Testis (tissue), 3 donors: ENCODE measurements around the gene HRAS. TPM values are rescaled to one million over a fixed set of nuclear protein-coding genes. Genes with fewer than 3 reads are reported as not detected.
"Not testable (repeated sequence)": the region's sequence is repeated elsewhere in the genome, so short reads cannot be mapped to it uniquely, and the experiment has no call there.

Experiments
- DNase-seq: peaks from one replicate; pipeline ENCODE4 v3.0.0-alpha.2; 2019
- H3K27ac ChIP-seq, 2 donors: fragments of 200-600 bp; sonication (generic); one replicate each; pipeline ENCODE4 v1.5.1; 2019
- H3K27me3 ChIP-seq: fragments of 200-600 bp; sonication (generic); one replicate; pipeline ENCODE4 v1.5.1; 2019
- H3K36me3 ChIP-seq: fragments of 200-600 bp; sonication (generic); one replicate; pipeline ENCODE4 v1.5.1; 2017; ENCODE audit warnings: low read depth; ENCODE audit errors: missing control alignments
- H3K4me1 ChIP-seq: fragments of 200-600 bp; sonication (generic); one replicate; pipeline ENCODE4 v1.5.1; 2019
- H3K4me3 ChIP-seq, 2 donors: fragments of 200-600 bp; sonication (generic); one replicate each; pipeline ENCODE4 v1.5.1; 2017 to 2019
- H3K9me3 ChIP-seq: fragments of 200-600 bp; sonication (generic); one replicate; pipeline ENCODE4 v1.5.1; 2017
- CTCF ChIP-seq, 3 experiments: fragments of 450-650 bp in 2 of 3; fragments of 200-600 bp in 1 of 3; sonication (generic) in 1 of 3; IDR thresholded peaks; one replicate each; pipeline ENCODE4 v1.5.1; 2016 to 2019; ENCODE audit warnings: antibody characterized with exemption in 3 of 3, mild to moderate bottlenecking in 2 of 3, moderate library complexity in 1 of 3
- POLR2A ChIP-seq: fragments of 450-650 bp; IDR thresholded peaks from one replicate; pipeline ENCODE4 v1.6.1; 2017; ENCODE audit warnings: antibody characterized with exemption, mild to moderate bottlenecking, moderate library complexity
- WGBS, 2 donors: methylation state at CpG; one replicate each; pipeline ENCODE4 v1.1.5; 2018; 5-methylcytosine and 5-hydroxymethylcytosine counted together
- intact Hi-C: fragments of 100-400 bp; cut with DNase I; formaldehyde crosslinking; loops from one replicate; pipeline ENCODE4 v1.15.1; 2023; ENCODE audit warnings: low total_unique reads
- polyA plus RNA-seq: library from polyadenylated mRNA; stranded (reverse); fragments of 350-450 nt; fragmentation: Illumina TruSeq; extraction: RNeasy Lipid Tissue Mini Kit (QIAGEN cat#74804); gene quantifications from one replicate; pipeline ENCODE4 v1.2.3, GENCODE V29; 2014; ENCODE audit warnings: low read depth, low replicate concordance; ENCODE audit not compliant: insufficient read depth
- total RNA-seq, 2 donors: library from RNA; depleted of rRNA; stranded (reverse); fragments of >200 nt; gene quantifications; one replicate each; pipeline ENCODE4 v1.2.3, GENCODE V29; 2016

The HRAS gene
- total and polyA plus RNA-seq, 3 donors from 2014 or later = 31.4 to 49.7 (median 35.1) TPM

- peaks cover 51% of the 10 kb centered on the region for H3K4me1 ChIP-seq
- TF ChIP-seq POLR2A = no peak
- TF ChIP-seq CTCF (IDR thresholded peaks at IDR 0.05) = peak in 1 of 3 experiments; percentile 11
Observed at GRCh38 chr11:575996-576768, 40.8 kb upstream of the HRAS start, which contains the start of gene PHRF1. Gene PHRF1 (plus strand): TSS chr11:576470. CDS start chr11:581513, 5,043 bp downstream.

GRCh38 chr11:575313-575995 is 40.1 kb upstream of the HRAS start:
- intact Hi-C loops = no loop called here
- H3K4me1 ChIP-seq = peaks cover 51% of the 10 kb centered on the region
- peak overlapping the region; percentile 72 to 83 for H3K4me3 ChIP-seq
- H3K27ac ChIP-seq = peak overlapping the region; percentile 75 to 82
- no peaks in the 10 kb centered on the region for H3K36me3 ChIP-seq
- DNase-seq = no peak
- WGBS, 2 donors = 0 to 2% methylated on average over 10 to 18 of the region's 81 CpGs
- no peaks in the 10 kb centered on the region for H3K9me3 ChIP-seq
- TF ChIP-seq CTCF (IDR thresholded peaks at IDR 0.05) (no peak), POLR2A (no peak)
- no peaks in the 10 kb centered on the region for H3K27me3 ChIP-seq

More at GRCh38 chr11:575996-576768, 40.8 kb upstream of the HRAS start, which contains the start of gene PHRF1:
- WGBS, 2 donors = 0% methylated on average over 21 to 42 of the region's 99 CpGs
- no peaks in the 10 kb centered on the region for H3K9me3 ChIP-seq
- H3K27me3 ChIP-seq = no peaks in the 10 kb centered on the region
- H3K4me3 ChIP-seq = peak within 1 kb of the TSS; percentile 80 to 86
- H3K36me3 ChIP-seq = no peaks in the 10 kb centered on the region
- intact Hi-C loops = no loop called here
- H3K27ac ChIP-seq = peak within 1 kb of the TSS; percentile 92 to 97
- DNase-seq = peak; percentile 96

GRCh38 chr11:574632-575312 is 39.4 kb upstream of the HRAS start:
- H3K4me1 ChIP-seq = peaks cover 45% of the 10 kb centered on the region
- WGBS, 2 donors = 9 to 20% methylated on average over 19 to 25 of the region's 25 CpGs
- intact Hi-C loops = no loop called here
- peak overlapping the region; percentile 75 to 82 for H3K27ac ChIP-seq
- H3K27me3 ChIP-seq = no peaks in the 10 kb centered on the region
- TF ChIP-seq CTCF (IDR thresholded peaks at IDR 0.05) (no peak), POLR2A (no peak)
- no peaks in the 10 kb centered on the region for H3K9me3 ChIP-seq
- H3K36me3 ChIP-seq = no peaks in the 10 kb centered on the region
- H3K4me3 ChIP-seq = peak overlapping the region; percentile 72 to 83
- DNase-seq = peak; percentile 38

GRCh38 chr11:574031-574570 is 38.7 kb upstream of the HRAS start:
- intact Hi-C loops, H3K9me3 ChIP-seq, H3K27me3 ChIP-seq, H3K36me3 ChIP-seq: not testable (repeated sequence)
- H3K4me3 ChIP-seq = peak overlapping the region in 1 of 2 donors; percentile 83
- peaks cover 44% of the 10 kb centered on the region for H3K4me1 ChIP-seq
- 31 to 36% methylated on average over 14 of the region's 14 CpGs for WGBS, 2 donors
- DNase-seq = peak; percentile 58
- peak overlapping the region; percentile 8 to 48 for H3K27ac ChIP-seq
